Motor neuron (in vitro differentiated cells): ENCODE data around the gene GLDN. TPM values are rescaled to one million over a fixed set of nuclear protein-coding genes. Genes with fewer than 3 reads are reported as not detected.

Source experiments
- ATAC-seq, 8 experiments: fragments of 200-7000 bp; cut with Tn5 transposase; replicated peaks in 6 of 8; 2 replicates each; pipeline ENCODE4 v1.8.0; 2021; ENCODE audit warnings: mild to moderate bottlenecking in 8 of 8, moderate library complexity in 8 of 8
- H3K27ac ChIP-seq, 2 donors: fragments of 250-450 bp; sonication (Bioruptor Pico); 2 replicates each; pipeline ENCODE4 v1.9.0; 2021; ENCODE audit warnings: antibody characterized with exemption in 2 of 2, mild to moderate bottlenecking in 2 of 2, moderate library complexity in 1 of 2
- H3K4me1 ChIP-seq, 2 donors: fragments of 250-450 bp; sonication (Bioruptor Pico); replicated peaks in 1 of 2; 2 replicates each; pipeline ENCODE4 v1.6.1; 2021; ENCODE audit warnings: antibody characterized with exemption in 2 of 2, mild to moderate bottlenecking in 2 of 2, moderate library complexity in 1 of 2
- H3K4me3 ChIP-seq, 5 donors: fragments of 250-450 bp; sonication (Bioruptor Pico); 2 replicates each; pipeline ENCODE4 v1.9.0; 2021; ENCODE audit warnings: antibody characterized with exemption in 5 of 5, mild to moderate bottlenecking in 5 of 5, moderate library complexity in 4 of 5
- WGBS, 10 experiments: fragments of 450-650 bp; shearing (Covaris generic); methylation state at CpG; one replicate each; pipeline ENCODE4 v1.0.0; 2022; 5-methylcytosine and 5-hydroxymethylcytosine counted together
- in situ Hi-C, 9 experiments: fragments of 400-800 bp; cut with MboI; loops; one replicate each; pipeline ENCODE4 v1.15.0; 2021; ENCODE audit warnings: low sequenced_read_pairs in 9 of 9, low pct_unique_long_range_greater_than_20kb in 2 of 9; ENCODE audit not compliant: unreplicated experiment in 9 of 9
- total RNA-seq, 8 experiments: library from RNA; unstranded; fragments of 300-600 nt; gene quantifications; 2 replicates each; pipeline versions ENCODE4 v1.2.3 to v1.2.4, GENCODE V29; 2022

The GLDN gene
- total RNA-seq, 8 experiments from 2014 or later: 0.20 to 17.0 (median 5.9) TPM

- Histone ChIP-seq H3K4me1 (no peaks in the 10 kb centered on the region), H3K4me3 (no peak overlapping the region), H3K27ac (no peak overlapping the region)
- in situ Hi-C loops: no loop called here
- 40 to 89% (median 72%) methylated on average over 1 to 4 of the region's 4 CpGs; no CpG with 5 or more reads in 4 of the 10 experiments for WGBS, 10 experiments
- no peak for ATAC-seq
Observed at GRCh38 chr15:51328926-51329325, 12.5 kb upstream of the GLDN start.

- WGBS, 10 experiments: 28 to 77% (median 48%) methylated on average over 2 to 5 of the region's 5 CpGs; no CpG with 5 or more reads in 4 of the 10 experiments
- in situ Hi-C loops: no loop called here
- Histone ChIP-seq H3K27ac (no peak overlapping the region), H3K4me3 (no peak overlapping the region), H3K4me1 (peaks cover 0 to 5% of the 10 kb centered on the region in 2 donors)
- no peak for ATAC-seq
Observed at GRCh38 chr15:51331141-51331540, 10.3 kb upstream of the GLDN start.

- Histone ChIP-seq H3K4me1 (peaks cover 0 to 5% of the 10 kb centered on the region in 2 donors), H3K4me3 (no peak overlapping the region), H3K27ac (no peak overlapping the region)
- in situ Hi-C loops: no loop called here
- 36 to 86% (median 80%) methylated on average over 2 to 4 of the region's 4 CpGs for WGBS, 10 experiments
- ATAC-seq: no peak
Observed at GRCh38 chr15:51332206-51333147, 9.0 kb upstream of the GLDN start.

GRCh38 chr15:51333571-51333970, 7.9 kb upstream of the GLDN start:
- 17 to 100% (median 79%) methylated on average over 1 to 2 of the region's 2 CpGs; no CpG with 5 or more reads in 5 of the 10 experiments for WGBS, 10 experiments
- no peak for ATAC-seq
- H3K27ac ChIP-seq: no peak overlapping the region
- H3K4me1 ChIP-seq: peaks cover 0 to 5% of the 10 kb centered on the region in 2 donors
- in situ Hi-C loops: no loop called here
- no peak overlapping the region for H3K4me3 ChIP-seq

GRCh38 chr15:51334011-51334451, 7.4 kb upstream of the GLDN start:
- in situ Hi-C loops: no loop called here
- H3K4me3 ChIP-seq: no peak overlapping the region
- no peak overlapping the region for H3K27ac ChIP-seq
- ATAC-seq: no peak
- 0 to 91% (median 55%) methylated on average over 1 to 2 of the region's 2 CpGs; no CpG with 5 or more reads in 4 of the 10 experiments for WGBS, 10 experiments
- H3K4me1 ChIP-seq: peaks cover 0 to 5% of the 10 kb centered on the region in 2 donors

GRCh38 chr15:51335087-51335486, 6.4 kb upstream of the GLDN start:
- in situ Hi-C loops: no loop called here
- WGBS, 10 experiments: 77 to 97% (median 80%) methylated on average over 1 to 5 of the region's 5 CpGs; no CpG with 5 or more reads in 7 of the 10 experiments
- ATAC-seq: no peak
- H3K4me3 ChIP-seq: no peak overlapping the region
- H3K4me1 ChIP-seq: peaks cover 0 to 5% of the 10 kb centered on the region in 2 donors
- H3K27ac ChIP-seq: no peak overlapping the region

GRCh38 chr15:51335538-51336410, 5.7 kb upstream of the GLDN start:
- WGBS, 10 experiments: 20 to 100% (median 79%) methylated on average over 1 to 9 of the region's 9 CpGs; no CpG with 5 or more reads in 1 of the 10 experiments
- Histone ChIP-seq H3K4me3 (no peak overlapping the region), H3K27ac (no peak overlapping the region), H3K4me1 (peaks cover 0 to 5% of the 10 kb centered on the region in 2 donors)
- peak in 2 of 8 experiments; percentile 27 to 54 for ATAC-seq
- in situ Hi-C loops: no loop called here

GRCh38 chr15:51338496-51338895, 3.0 kb upstream of the GLDN start, which contains the start of gene CYP19A1:
CYP19A1 (minus strand) TSS chr15:51338596; CDS start chr15:51242912, 95,684 bp downstream.
- in situ Hi-C loops: no loop called here
- no peak within 1 kb of the TSS for H3K4me3 ChIP-seq

GRCh38 chr15:51342227-51342999, 958 bp downstream of the GLDN start:
- peak overlapping the region in 4 of 5 donors; percentile 25 to 36 (median 30) for H3K4me3 ChIP-seq
- peak in 3 of 8 experiments; percentile 30 to 58 (median 36) for ATAC-seq
- 26 to 100% (median 77%) methylated on average over 1 to 7 of the region's 16 CpGs for WGBS, 10 experiments
- H3K4me1 ChIP-seq: peaks cover 9 to 10% of the 10 kb centered on the region in 2 donors
- in situ Hi-C loops: no loop called here
- H3K27ac ChIP-seq: no peak overlapping the region

More at GRCh38 chr15:51338496-51338895, 3.0 kb upstream of the GLDN start, which contains the start of gene CYP19A1:
- WGBS, 10 experiments: 64 to 100% (median 80%) methylated on average over 1 to 6 of the region's 6 CpGs; no CpG with 5 or more reads in 2 of the 10 experiments
- peaks cover 3 to 15% of the 10 kb centered on the region in 2 donors for H3K4me1 ChIP-seq
- ATAC-seq: no peak
- H3K27ac ChIP-seq: no peak within 1 kb of the TSS

- no peak overlapping the region for H3K27ac ChIP-seq
- no peak for ATAC-seq
- WGBS, 10 experiments: 60 to 100% (median 85%) methylated on average over 2 to 4 of the region's 4 CpGs; no CpG with 5 or more reads in 2 of the 10 experiments
- no peak overlapping the region for H3K4me3 ChIP-seq
- in situ Hi-C loops: no loop called here
- peaks cover 9 to 10% of the 10 kb centered on the region in 2 donors for H3K4me1 ChIP-seq
Observed at GRCh38 chr15:51343466-51343865, 2.0 kb downstream of the GLDN start.

- peaks cover 9 to 10% of the 10 kb centered on the region in 2 donors for H3K4me1 ChIP-seq
- H3K4me3 ChIP-seq: no peak overlapping the region
- H3K27ac ChIP-seq: no peak overlapping the region
- in situ Hi-C loops: no loop called here
- no peak for ATAC-seq
- WGBS, 10 experiments: 4 to 94% (median 79%) methylated on average over 2 to 3 of the region's 3 CpGs; no CpG with 5 or more reads in 1 of the 10 experiments
Observed at GRCh38 chr15:51346136-51346535, 4.7 kb downstream of the GLDN start.

- Histone ChIP-seq H3K4me1 (peaks cover 0 to 4% of the 10 kb centered on the region in 2 donors), H3K4me3 (no peak overlapping the region), H3K27ac (no peak overlapping the region)
- in situ Hi-C loops: no loop called here
- 18 to 100% (median 86%) methylated on average over 1 to 5 of the region's 5 CpGs for WGBS, 10 experiments
- ATAC-seq: no peak
Observed at GRCh38 chr15:51348688-51349087, 7.2 kb downstream of the GLDN start.
